Liver (tissue), 9 donors: ENCODE measurements around the gene ZNF738. TPM values are rescaled to one million over a fixed set of nuclear protein-coding genes. Genes with fewer than 3 reads are reported as not detected.

Experiments used
- DNase-seq: peaks from one replicate; pipeline ENCODE4 v3.0.0-alpha.2; 2017; ENCODE audit warnings: low spot score
- H3K27ac ChIP-seq, 2 donors: one replicate each; pipeline ENCODE4 v1.7.0; 2013; ENCODE audit warnings: inconsistent platforms in 2 of 2, low read length in 2 of 2, control low read depth in 1 of 2, low read depth in 1 of 2, mild to moderate bottlenecking in 1 of 2
- H3K27me3 ChIP-seq, 4 donors: one replicate each; pipeline versions ENCODE4 v1.6.1 to v1.7.0; 2013; ENCODE audit warnings: low read length in 3 of 4, inconsistent platforms in 1 of 4, mild to moderate bottlenecking in 1 of 4, moderate library complexity in 1 of 4; ENCODE audit not compliant: control insufficient read depth in 4 of 4, insufficient read depth in 4 of 4
- H3K36me3 ChIP-seq, 4 donors: one replicate each; pipeline versions ENCODE4 v1.6.1 to v1.7.0; 2013; ENCODE audit warnings: low read length in 3 of 4, mild to moderate bottlenecking in 3 of 4, low read depth in 1 of 4, moderate library complexity in 1 of 4; ENCODE audit not compliant: control insufficient read depth in 4 of 4, insufficient read depth in 3 of 4
- H3K4me1 ChIP-seq, 4 donors: one replicate each; pipeline versions ENCODE4 v1.6.1 to v1.7.0; 2013; ENCODE audit warnings: low read length in 3 of 4, mild to moderate bottlenecking in 3 of 4, moderate library complexity in 1 of 4; ENCODE audit not compliant: control insufficient read depth in 4 of 4, insufficient read depth in 4 of 4
- H3K4me3 ChIP-seq, 3 donors: one replicate each; pipeline versions ENCODE4 v1.6.1 to v1.7.0; 2013; ENCODE audit warnings: low read length in 3 of 3, control low read depth in 1 of 3, low read depth in 1 of 3, mild to moderate bottlenecking in 1 of 3
- H3K9ac ChIP-seq, 2 donors: one replicate each; pipeline ENCODE4 v1.7.0; 2013; ENCODE audit warnings: low read length in 2 of 2, mild to moderate bottlenecking in 2 of 2, moderate library complexity in 2 of 2, control low read depth in 1 of 2, low read depth in 1 of 2
- H3K9me3 ChIP-seq, 4 donors: one replicate each; pipeline versions ENCODE4 v1.6.1 to v1.7.0; 2013; ENCODE audit warnings: low read length in 3 of 4; ENCODE audit not compliant: control insufficient read depth in 4 of 4
- ATF3 ChIP-seq: IDR thresholded peaks from 2 replicates; pipeline ENCODE4 v1.6.1; 2016; ENCODE audit warnings: antibody characterized with exemption
- HNF4G ChIP-seq: IDR thresholded peaks from 2 replicates; pipeline ENCODE4 v1.6.1; 2016; ENCODE audit warnings: antibody characterized with exemption
- RAD21 ChIP-seq, 2 donors: IDR thresholded peaks; 2 replicates each; pipeline ENCODE4 v1.6.1; 2016; ENCODE audit warnings: antibody characterized with exemption in 2 of 2, mild to moderate bottlenecking in 2 of 2
- RXRA ChIP-seq, 2 donors: IDR thresholded peaks; 2 replicates each; pipeline ENCODE4 v1.6.1; 2017 to 2018; ENCODE audit warnings: antibody characterized with exemption in 2 of 2, mild to moderate bottlenecking in 1 of 2
- SP1 ChIP-seq: IDR thresholded peaks from 2 replicates; pipeline ENCODE4 v1.6.1; 2018; ENCODE audit warnings: antibody characterized with exemption, mild to moderate bottlenecking
- WGBS: extraction: QIAGEN DNeasy Blood & Tissue Kit; methylation state at CpG from one replicate; pipeline ENCODE4 v1.1.7; 2013; 5-methylcytosine and 5-hydroxymethylcytosine counted together
- polyA plus RNA-seq, 2 donors: library from polyadenylated mRNA; stranded (reverse) in 1 of 2; unstranded in 1 of 2; fragments of 200-250 nt in 1 of 2; fragments of >200 nt in 1 of 2; fragmentation: Nextera tagmentation in 1 of 2; extraction: Ambion mirVana in 1 of 2; gene quantifications; one replicate each; pipeline versions ENCODE4 v1.2.1 to v1.2.3, GENCODE V29; 2013 to 2015
- total RNA-seq, 2 donors: library from RNA; depleted of rRNA; stranded (reverse); fragments of >200 nt; gene quantifications; one replicate each; pipeline ENCODE4 v1.2.3, GENCODE V29; 2014
- TF ChIP-seq, protein P1 (sequence below): IDR thresholded peaks from 2 replicates; pipeline ENCODE4 v1.6.1; 2016; ENCODE audit warnings: antibody characterized with exemption
- donor health status: healthy.
- donor health status: healthy.
- donor health status: healthy.
- donor health status: healthy.
- donor health status: healthy.

ZNF738 gene
- total and polyA plus RNA-seq, 4 donors = 0.29 to 4.5 (median 0.58) TPM

- Histone ChIP-seq H3K27me3 (no peaks in the 10 kb centered on the region), H3K4me3 (peak overlapping the region in 2 of 3 donors; percentile 31 to 53), H3K36me3 (peaks cover 0 to 12% (median 3%) of the 10 kb centered on the region in 4 donors), H3K4me1 (no peaks in the 10 kb centered on the region), H3K9ac (no peak overlapping the region), H3K9me3 (peaks cover 30 to 74% (median 41%) of the 10 kb centered on the region in 4 donors), H3K27ac (no peak overlapping the region)
- WGBS = 94% methylated on average over 1 of the region's 1 CpG
- no peak for DNase-seq
- TF ChIP-seq ATF3 (no peak), HNF4G (no peak), RAD21 (IDR thresholded peaks at IDR 0.05) (no peak), SP1 (no peak), RXRA (IDR thresholded peaks at IDR 0.05) (no peak)
- TF ChIP-seq, protein P1, sequence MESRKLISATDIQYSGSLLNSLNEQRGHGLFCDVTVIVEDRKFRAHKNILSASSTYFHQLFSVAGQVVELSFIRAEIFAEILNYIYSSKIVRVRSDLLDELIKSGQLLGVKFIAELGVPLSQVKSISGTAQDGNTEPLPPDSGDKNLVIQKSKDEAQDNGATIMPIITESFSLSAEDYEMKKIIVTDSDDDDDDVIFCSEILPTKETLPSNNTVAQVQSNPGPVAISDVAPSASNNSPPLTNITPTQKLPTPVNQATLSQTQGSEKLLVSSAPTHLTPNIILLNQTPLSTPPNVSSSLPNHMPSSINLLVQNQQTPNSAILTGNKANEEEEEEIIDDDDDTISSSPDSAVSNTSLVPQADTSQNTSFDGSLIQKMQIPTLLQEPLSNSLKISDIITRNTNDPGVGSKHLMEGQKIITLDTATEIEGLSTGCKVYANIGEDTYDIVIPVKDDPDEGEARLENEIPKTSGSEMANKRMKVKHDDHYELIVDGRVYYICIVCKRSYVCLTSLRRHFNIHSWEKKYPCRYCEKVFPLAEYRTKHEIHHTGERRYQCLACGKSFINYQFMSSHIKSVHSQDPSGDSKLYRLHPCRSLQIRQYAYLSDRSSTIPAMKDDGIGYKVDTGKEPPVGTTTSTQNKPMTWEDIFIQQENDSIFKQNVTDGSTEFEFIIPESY = no peak
Observed at GRCh38 chr19:21423057-21424041, 64.5 kb downstream of the ZNF738 start.

Other genes starting within 250 kb of the ZNF738 start
- 1 to 10 TPM; 1.4 to 6.6 TPM for gene ZNF431, start 217.0 kb upstream of the ZNF738 start, total RNA-seq
- 1 to 10 TPM in 1 of 2 donors, under 1 TPM in 1; 0.29 to 1.6 TPM for gene ZNF431, start 217.0 kb upstream of the ZNF738 start, polyA plus RNA-seq
- 1 to 10 TPM; 4.9 to 7.7 TPM for gene ZNF708, start 29.6 kb upstream of the ZNF738 start, total RNA-seq
- 1 to 10 TPM in 1 of 2 donors, under 1 TPM in 1; 0.97 to 1.6 TPM for gene ZNF708, start 29.6 kb upstream of the ZNF738 start, polyA plus RNA-seq
- gene ZNF493, start 38.1 kb downstream of the ZNF738 start, total RNA-seq = 10 to 100 TPM; 14.1 to 15.4 TPM
- 1 to 10 TPM; 1.2 to 5.1 TPM for gene ZNF493, start 38.1 kb downstream of the ZNF738 start, polyA plus RNA-seq
- gene ZNF429, start 146.6 kb downstream of the ZNF738 start, total RNA-seq = 10 to 100 TPM in 1 of 2 donors, 1 to 10 TPM in 1; 7.4 to 10.1 TPM
- 1 to 10 TPM; 4.0 to 9.4 TPM for gene ZNF429, start 146.6 kb downstream of the ZNF738 start, polyA plus RNA-seq